Body of pancreas (tissue), 4 donors: ENCODE measurements around the gene SLX9. TPM values are rescaled to one million over a fixed set of nuclear protein-coding genes. Genes with fewer than 3 reads are reported as not detected.
"Not testable (repeated sequence)": the region's sequence is repeated elsewhere in the genome, so short reads cannot be mapped to it uniquely, and the experiment has no call there.

Experiments used
- ATAC-seq: fragments of 150-250 bp; one replicate; pipeline ENCODE4 v1.9.1; 2016
- DNase-seq, 4 donors: peaks; one replicate each; pipeline ENCODE4 v3.0.0-alpha.2; 2019
- H3K27ac ChIP-seq, 4 donors: fragments of 200-600 bp; sonication (generic); 1 replicate in 3 of 4; 2 replicates in 1 of 4; pipeline versions ENCODE4 v1.5.1 to v1.6.1; 2016 to 2019; ENCODE audit warnings: mild to moderate bottlenecking in 1 of 4, mixed read lengths in 1 of 4, moderate library complexity in 1 of 4
- H3K27me3 ChIP-seq, 2 donors: fragments of 200-600 bp; sonication (generic); one replicate each; pipeline ENCODE4 v1.6.0; 2016; ENCODE audit warnings: mild to moderate bottlenecking in 1 of 2
- H3K36me3 ChIP-seq, 2 donors: fragments of 200-600 bp; sonication (generic); replicated peaks in 1 of 2; 2 replicates each; pipeline ENCODE4 v1.5.1; 2016; ENCODE audit warnings: low read depth in 2 of 2; ENCODE audit not compliant: insufficient read depth in 1 of 2
- H3K4me1 ChIP-seq: fragments of 200-600 bp; sonication (generic); one replicate; pipeline ENCODE4 v1.6.0; 2016
- H3K4me3 ChIP-seq, 2 donors: fragments of 200-600 bp; sonication (generic); 1 replicate in 1 of 2; 2 replicates in 1 of 2; pipeline ENCODE4 v1.5.1; 2016 to 2019
- H3K9me3 ChIP-seq, 3 donors: fragments of 200-600 bp; sonication (generic); 1 replicate in 2 of 3; 2 replicates in 1 of 3; pipeline ENCODE4 v1.5.1; 2016
- CTCF ChIP-seq, 7 experiments: fragments of 450-650 bp in 4 of 7; fragments of 200-600 bp in 3 of 7; sonication (generic) in 3 of 7; IDR thresholded peaks; one replicate each; pipeline ENCODE4 v1.5.1; 2016 to 2019; ENCODE audit warnings: antibody characterized with exemption in 7 of 7
- POLR2A ChIP-seq, 3 donors: fragments of 450-650 bp; IDR thresholded peaks; one replicate each; pipeline ENCODE4 v1.6.1; 2016; ENCODE audit warnings: antibody characterized with exemption in 3 of 3, mild to moderate bottlenecking in 2 of 3
- WGBS, 2 donors: methylation state at CpG; one replicate each; pipeline ENCODE4 v1.1.5; 2017; 5-methylcytosine and 5-hydroxymethylcytosine counted together
- intact Hi-C: fragments of 100-400 bp; cut with DNase I; formaldehyde crosslinking; loops from one replicate; pipeline ENCODE4 v1.15.1; 2023
- total RNA-seq, 2 donors: library from RNA; depleted of rRNA; stranded (reverse); fragments of >200 nt; gene quantifications; one replicate each; pipeline ENCODE4 v1.1.0, GENCODE V29; 2016

SLX9 gene
- total RNA-seq, 2 donors from 2014 or later: 5.6 to 9.3 TPM

- Histone ChIP-seq H3K36me3 (no peaks in the 10 kb centered on the region), H3K4me1 (peaks cover 11% of the 10 kb centered on the region), H3K27me3 (peaks cover 0 to 5% of the 10 kb centered on the region in 2 donors), H3K9me3 (no peaks in the 10 kb centered on the region), H3K27ac (no peak overlapping the region), H3K4me3 (no peak overlapping the region)
- ATAC-seq (no peak), DNase-seq (no peak)
- intact Hi-C loops: loop anchor here (10.0 kb wide), 1 partner anchor 58 kb away; no protein-coding TSS in a partner anchor
- WGBS, 2 donors: 90 to 91% methylated on average over 2 to 5 of the region's 5 CpGs
- no peak for TF ChIP-seq POLR2A (IDR thresholded peaks at IDR 0.05)
- no peak for TF ChIP-seq CTCF (IDR thresholded peaks at IDR 0.05)
Measured at GRCh38 chr21:45022736-45023135, 82.9 kb downstream of the SLX9 start.

- H3K27me3 ChIP-seq, ATAC-seq, DNase-seq, H3K36me3 ChIP-seq, H3K9me3 ChIP-seq, H3K27ac ChIP-seq, H3K4me3 ChIP-seq, H3K4me1 ChIP-seq: not testable (repeated sequence)
- 72 to 81% methylated on average over 4 of the region's 4 CpGs for WGBS, 2 donors
- intact Hi-C loops: loop anchor here (10.0 kb wide), 1 partner anchor 60 kb away; no protein-coding TSS in a partner anchor
Measured at GRCh38 chr21:45024516-45024915, 84.7 kb downstream of the SLX9 start.

GRCh38 chr21:45026066-45026745 lies 86.4 kb downstream of the SLX9 start:
- DNase-seq (no peak), ATAC-seq (no peak)
- Histone ChIP-seq H3K4me1 (peaks cover 16% of the 10 kb centered on the region), H3K9me3 (no peaks in the 10 kb centered on the region), H3K27ac (no peak overlapping the region), H3K4me3 (no peak overlapping the region), H3K36me3 (no peaks in the 10 kb centered on the region), H3K27me3 (no peaks in the 10 kb centered on the region)
- TF ChIP-seq POLR2A (IDR thresholded peaks at IDR 0.05) (no peak), CTCF (IDR thresholded peaks at IDR 0.05) (no peak)
- 81 to 89% methylated on average over 14 to 22 of the region's 22 CpGs for WGBS, 2 donors
- intact Hi-C loops: loop anchor here (10.0 kb wide), 1 partner anchor 61 kb away; no protein-coding TSS in a partner anchor

Other genes starting within 250 kb of the SLX9 start
- gene KRTAP10-12, start 242.9 kb upstream of the SLX9 start, total RNA-seq: not detected
- gene TSPEAR, start 228.5 kb upstream of the SLX9 start, total RNA-seq: under 1 TPM in 1 of 2 donors, not detected in 1; 0.52 TPM
- 10 to 100 TPM; 61.7 to 64.3 TPM for gene UBE2G2, start 138.2 kb upstream of the SLX9 start, total RNA-seq
- 10 to 100 TPM; 20.4 to 33.2 TPM for gene SUMO3, start 122.0 kb upstream of the SLX9 start, total RNA-seq
- 100 to 1,000 TPM in 1 of 2 donors, 10 to 100 TPM in 1; 71.5 to 106 TPM for gene PTTG1IP, start 66.3 kb upstream of the SLX9 start, total RNA-seq
- gene ITGB2, start 19.1 kb upstream of the SLX9 start, total RNA-seq: 10 to 100 TPM; 17.8 to 23.3 TPM
- gene ADARB1, start 134.6 kb downstream of the SLX9 start, total RNA-seq: 10 to 100 TPM; 11.4 to 11.5 TPM